ENCODE measurements around the gene SOCS3. TPM values are rescaled to one million over a fixed set of nuclear protein-coding genes. Genes with fewer than 3 reads are reported as not detected.
A peak's percentile ranks its signal among the peaks of the same experiment; 100 is the strongest.
"Not testable (repeated sequence)": the region's sequence is repeated elsewhere in the genome, so short reads cannot be mapped to it uniquely, and the experiment has no call there.

SOCS3 gene
- total RNA-seq, 1 experiment from 2014 or later = 22.9 TPM

DNA sequence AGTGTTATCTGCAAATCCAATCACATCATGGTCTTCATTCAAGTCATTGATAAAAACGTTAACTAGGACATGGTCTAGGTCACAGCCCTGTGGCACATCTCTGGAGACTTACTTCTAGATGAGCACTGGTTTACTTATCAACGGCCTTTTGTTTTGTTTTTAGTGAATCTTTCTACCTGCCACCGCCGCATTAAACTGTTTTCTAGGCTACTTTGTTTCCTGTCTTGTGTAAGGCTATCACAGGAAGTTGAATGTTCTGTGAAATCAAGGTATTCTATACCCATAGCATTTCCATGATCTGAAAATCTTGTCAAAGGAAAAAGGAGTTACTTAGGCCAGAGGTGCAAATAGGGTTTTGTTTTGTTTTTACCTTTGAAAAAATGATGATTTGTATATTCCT lies 26.9 kb downstream of the SOCS3 start:
- DNase-seq (ENCODE audit: low read depth) = no peak

DNA sequence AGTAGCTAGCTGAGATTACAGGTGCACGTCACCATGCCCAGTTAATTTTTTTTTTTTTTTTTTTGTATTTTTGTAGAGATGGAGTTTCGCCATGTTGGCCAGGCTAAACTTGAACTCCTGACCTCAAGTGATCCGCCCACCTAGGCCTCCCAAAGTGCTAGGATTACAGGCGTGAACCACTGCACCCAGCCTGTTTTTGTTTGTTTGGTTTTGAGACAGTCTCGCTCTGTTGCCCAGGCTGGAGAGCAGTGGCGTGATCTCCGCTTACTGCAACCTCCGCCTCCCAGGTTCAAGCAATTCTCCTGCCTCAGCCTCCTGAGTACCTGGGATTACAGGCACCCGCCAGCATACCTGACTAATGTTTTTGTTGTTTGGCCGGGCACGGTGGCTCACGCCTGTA lies 28.5 kb downstream of the SOCS3 start:
- not testable (repeated sequence) for DNase-seq (ENCODE audit: low read depth)

DNA sequence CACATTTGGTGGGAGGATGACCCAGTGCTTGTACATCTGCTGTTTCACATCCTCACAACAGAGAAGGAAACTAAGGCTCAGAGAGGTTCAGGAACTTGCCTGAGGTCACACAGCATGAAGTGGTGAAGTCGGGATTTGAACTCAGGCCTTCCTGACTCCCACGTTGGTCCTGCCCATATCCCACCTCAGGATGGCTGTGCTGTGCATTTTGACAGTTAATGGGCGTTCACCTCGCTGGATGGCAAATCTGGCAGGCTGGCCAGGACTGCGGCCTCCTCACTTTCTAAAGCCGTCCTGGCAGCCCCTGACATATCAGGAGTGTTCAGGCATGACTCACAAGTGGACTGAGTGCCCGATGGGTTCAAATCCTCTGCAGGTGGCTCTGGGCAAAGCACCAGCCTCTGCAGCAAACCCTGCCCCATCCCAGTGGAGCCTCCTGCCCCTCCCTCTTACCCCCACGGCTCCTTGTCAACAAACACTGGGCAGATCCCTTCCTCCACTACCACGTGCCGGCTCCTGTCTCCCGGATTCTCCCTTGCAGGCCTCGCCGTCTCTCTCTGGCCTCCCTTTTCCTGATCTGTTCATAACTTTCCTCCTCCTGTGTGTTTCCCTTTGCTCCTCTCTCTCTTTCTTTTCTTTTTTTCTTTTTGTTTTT lies 29.2 kb downstream of the SOCS3 start:
- DNase-seq (ENCODE audit: low read depth) = peak; percentile 53

DNA sequence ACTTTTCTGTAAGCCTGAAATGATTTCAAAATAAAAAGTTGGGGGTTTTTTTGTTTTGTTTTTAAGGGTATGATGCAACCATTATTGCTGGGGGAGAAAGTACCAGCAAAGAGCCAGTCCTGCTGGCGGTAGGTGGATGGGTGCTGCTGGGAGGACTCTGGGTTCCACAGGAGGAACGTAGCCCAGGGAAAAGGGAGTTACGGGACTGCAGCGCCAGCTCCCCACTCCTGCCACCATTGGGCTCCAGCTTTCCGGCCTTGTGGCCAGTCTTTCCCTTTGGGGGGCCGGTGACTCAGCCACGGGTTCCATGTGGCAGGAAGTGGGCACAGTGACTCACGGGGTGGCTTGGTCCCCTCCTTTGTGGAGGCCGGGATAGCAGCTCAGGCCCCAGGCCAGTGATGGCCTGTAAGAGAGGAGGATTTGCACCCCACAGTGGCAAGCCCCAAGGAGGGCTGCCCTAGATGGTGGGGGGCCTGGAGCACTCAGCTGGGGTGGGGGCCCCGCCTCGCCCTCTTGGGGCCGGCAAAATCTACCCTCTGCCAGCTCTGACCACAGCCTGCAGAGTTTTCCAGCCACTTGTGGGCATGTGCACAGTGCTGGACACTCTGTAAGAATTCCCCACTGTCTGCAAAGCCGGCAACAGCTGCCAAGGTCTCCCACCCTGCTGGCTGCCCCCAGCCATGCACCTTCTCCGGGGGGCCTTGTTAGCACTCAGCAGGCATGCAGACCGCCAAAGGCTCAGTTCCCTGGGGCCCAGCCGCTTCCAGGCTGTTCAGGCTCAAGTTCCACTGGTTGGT lies 30.4 kb downstream of the SOCS3 start:
- DNase-seq (ENCODE audit: low read depth) = peak; percentile 97

DNA sequence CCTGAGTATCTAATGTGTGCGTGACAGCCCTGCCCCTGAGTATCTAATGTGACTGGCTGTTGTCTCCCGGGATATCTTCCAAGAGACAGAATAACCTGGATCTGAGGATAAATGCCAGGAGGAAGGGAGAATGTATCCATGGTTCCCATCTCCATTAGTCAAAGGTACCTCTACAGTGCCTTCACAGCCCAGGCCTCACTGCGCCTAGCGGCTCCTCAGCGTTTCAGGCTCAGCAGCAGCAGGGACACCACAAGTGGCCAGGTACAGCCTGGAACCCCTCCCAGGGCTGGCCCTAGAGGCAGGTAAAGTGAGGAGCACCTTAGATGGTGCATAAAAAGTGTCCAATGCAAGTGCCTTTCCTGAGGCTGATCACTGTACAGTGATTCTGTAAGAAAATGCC lies 32.0 kb downstream of the SOCS3 start:
- no peak for DNase-seq (ENCODE audit: low read depth)

DNA sequence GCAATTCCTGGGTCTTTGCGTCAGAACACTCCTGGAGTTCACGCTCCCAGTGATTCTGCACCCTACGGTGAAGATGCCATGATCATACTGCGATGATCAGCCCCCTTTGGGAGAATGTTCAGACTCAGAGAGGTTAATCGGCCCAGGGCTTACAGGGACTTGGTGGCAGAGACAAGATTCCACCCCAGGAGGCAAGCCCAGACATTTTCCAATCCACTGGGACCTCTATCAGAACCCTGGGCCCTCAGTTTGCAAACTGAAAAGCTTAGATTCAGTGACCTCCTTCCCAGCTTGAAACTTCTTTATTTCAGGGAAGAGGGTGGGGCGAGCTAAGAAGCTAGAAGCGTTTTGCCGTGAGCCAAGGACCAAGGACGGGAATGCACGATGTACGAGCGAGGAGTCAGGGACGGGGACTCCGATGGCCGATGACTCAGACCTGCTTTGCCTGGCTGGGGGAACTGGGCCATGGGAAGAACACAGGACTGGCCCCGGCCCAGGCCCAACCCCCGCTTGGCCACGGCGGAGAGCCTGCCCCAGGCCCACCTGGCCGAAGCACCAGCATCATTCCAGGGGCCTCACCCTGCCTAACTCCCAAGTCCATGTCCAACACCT lies 34.7 kb downstream of the SOCS3 start:
- no peak for DNase-seq (ENCODE audit: low read depth)

DNA sequence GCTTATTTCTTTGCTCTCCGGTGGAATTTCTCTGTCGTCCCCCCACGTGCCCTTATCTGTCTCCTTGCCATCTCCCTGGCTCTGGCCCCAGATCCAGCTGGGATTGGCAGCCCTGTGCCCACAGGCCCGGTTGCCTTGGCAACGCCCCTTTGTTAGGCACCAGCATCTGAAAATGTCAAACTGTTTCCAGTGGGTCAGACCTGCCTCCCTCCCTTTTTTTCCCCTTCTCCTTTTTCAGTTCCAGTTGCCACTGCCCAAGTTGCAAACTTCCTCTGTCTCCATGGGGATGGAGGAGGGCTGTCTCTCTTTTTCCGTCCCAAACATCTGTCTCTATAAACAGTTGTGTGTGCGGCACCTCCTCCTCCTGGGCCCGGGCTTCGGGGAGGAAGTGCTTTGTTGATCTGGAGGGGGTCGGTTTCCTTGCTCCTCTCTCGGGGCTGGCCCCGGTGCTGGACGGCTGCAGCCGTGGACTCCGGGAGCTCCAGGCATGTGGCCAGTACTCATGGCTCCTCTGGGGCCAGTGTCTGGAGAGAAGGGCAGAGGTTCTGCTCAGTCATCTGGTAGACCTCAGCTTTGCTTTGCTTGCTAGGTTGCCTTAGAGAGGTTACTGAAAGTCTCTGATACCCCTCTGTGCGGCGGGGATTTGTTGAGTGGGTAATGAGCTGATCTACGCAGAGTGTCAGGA lies 35.3 kb downstream of the SOCS3 start:
- peak; percentile 64 for DNase-seq (ENCODE audit: low read depth)

DNA sequence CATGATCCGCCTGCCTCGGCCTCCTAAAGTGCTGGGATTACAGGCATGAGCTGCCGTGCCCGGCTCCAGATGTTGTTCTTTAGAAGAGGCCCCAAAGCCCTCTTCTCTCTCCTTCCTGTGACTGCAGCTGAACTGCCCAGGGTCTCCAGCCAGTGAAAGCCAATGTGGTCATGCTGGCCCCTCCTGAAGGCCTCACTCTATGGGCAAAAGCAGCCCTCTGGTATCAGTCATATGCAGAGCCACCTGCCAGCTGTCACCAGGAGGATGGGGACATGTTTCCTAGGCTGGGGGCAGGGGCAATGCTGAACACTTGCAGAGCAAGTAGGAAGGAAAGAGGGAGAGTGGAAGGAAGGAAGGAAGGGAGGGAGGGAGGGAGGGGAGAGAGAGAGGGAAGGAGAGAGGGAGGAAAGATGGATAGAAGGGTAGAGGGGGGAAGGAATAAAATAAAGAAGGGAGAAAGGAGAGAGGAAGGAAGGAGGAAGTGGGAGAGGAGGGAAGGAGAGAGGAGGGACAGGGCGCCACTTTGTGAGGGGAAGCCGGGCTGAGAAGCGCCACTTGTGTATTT lies 36.0 kb downstream of the SOCS3 start:
- DNase-seq (ENCODE audit: low read depth) = no peak

DNA sequence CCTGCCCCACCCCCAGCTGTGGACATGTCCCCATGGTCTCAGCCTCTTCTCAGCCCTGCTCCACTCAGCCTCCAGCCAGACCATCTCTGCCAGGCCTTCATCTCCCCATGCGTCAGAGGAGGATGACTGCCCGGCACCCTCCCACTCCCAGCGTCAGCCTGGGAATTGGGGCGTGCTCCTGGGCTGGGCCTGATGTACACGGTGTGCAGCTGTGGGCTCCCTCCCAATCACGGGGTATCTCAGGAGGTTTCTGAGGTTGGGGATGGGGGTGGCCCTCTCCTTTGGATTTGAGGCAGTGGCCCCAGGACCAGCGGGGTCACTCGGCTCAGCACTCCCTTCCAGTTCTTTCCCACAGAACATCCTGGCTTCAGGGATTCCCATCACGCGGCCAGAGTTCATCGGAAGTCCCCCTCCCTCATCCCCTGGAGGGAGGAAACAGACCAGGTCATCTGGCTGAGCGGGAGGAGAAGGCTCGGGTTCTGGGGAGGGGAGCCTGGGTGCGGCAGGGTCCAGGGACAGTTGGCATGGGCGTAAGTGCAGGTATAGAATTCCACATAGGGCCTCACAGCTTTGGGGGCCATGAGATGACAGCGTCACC lies 36.9 kb downstream of the SOCS3 start:
- DNase-seq (ENCODE audit: low read depth) = no peak

DNA sequence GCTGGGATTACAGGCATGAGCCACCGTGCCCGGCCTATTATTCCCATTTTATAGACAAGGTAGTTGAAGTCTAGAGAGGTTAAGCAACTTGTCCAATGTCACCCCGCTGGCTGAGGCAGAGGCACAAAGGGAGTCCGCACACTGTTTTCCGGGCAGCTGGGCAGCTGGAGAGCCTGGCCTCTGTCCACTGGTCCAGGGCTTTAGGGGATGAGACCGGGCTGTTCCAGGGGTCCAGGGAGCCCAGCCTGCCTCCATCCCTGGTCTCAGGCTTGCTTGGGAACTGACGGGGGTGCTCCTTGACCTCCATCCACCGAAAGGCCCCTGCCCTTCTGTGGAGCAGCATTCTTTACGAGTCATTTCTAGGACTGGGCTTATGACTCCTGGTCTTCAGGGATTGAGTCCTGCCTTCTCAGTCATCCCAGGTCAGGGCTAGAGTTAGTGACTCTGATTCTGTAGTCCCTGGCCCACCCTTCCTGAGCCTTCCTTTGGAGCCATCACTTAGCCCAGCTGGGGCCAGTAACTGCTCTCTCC lies 37.5 kb downstream of the SOCS3 start:
- peak; percentile 28 for DNase-seq (ENCODE audit: low read depth)

DNA sequence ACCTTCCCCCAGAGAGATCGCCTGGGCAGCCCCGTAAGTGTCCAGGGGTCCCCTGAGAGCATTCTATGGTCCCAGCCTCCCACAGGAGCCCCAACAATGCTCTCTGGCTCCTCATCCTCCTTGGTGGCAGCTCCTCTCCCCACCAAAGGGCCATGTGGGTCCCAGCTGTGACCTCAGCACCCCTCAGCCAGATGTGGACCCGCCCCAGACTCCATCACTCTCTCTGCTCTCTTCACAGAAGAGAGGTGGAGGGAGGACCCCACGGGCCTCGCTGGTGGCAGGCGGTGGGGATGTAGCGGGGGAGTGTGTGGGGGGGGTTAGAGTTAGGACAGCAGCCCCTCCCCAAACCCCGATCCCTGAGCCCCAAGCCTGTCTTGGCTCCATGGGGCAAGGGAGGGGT lies 41.0 kb downstream of the SOCS3 start:
- DNase-seq (ENCODE audit: low read depth) = no peak

DNA sequence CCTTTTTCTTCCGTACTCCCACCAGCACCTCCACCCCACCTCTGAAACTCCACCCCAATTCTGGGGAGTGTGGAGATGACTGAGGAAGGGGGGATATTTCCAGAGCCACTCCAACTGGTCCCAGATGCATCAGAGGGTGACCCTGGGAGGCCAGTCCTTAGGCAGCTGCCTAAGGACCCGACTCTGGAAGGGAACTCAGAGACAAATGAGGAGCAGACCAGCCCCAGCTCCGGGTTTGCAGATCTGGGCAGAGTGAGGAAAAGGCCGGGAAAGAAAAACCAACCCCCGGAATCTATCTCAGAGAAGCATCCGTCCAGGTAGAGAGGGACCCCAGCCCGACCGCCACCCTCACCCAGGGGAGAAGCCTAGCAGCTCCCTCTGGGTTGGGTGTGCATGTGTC lies 41.5 kb downstream of the SOCS3 start:
- DNase-seq (ENCODE audit: low read depth) = no peak

DNA sequence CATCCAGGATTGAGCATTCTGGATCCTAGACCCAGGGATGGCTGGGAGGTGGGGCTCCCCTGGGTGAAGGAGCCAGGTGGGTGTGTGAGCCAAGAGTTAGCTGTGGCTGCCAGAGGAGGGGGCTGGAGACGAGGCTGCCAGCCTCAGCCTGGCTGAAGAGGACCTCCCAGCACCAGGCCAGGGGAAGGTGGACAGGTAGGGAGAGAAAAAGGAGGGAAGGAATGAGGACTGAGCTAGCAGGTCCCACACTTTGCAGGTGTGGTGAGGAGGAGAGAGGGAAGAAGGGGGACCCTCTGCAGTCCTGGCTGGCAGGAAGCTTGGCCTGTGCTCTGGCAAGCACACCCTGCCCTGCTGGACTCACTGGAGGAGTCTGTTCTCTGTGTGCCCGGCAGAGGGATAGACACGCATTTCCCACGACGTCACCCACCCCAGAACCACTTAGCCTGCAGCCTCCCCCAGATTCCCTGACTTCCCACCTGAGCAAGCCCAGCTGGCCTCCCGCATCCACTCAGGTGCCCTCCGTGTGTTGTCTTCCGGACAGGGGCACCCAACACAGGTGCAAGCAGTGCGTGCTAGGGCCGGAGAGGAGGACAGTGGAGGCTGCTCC lies 42.0 kb downstream of the SOCS3 start:
- DNase-seq (ENCODE audit: low read depth) = no peak

DNA sequence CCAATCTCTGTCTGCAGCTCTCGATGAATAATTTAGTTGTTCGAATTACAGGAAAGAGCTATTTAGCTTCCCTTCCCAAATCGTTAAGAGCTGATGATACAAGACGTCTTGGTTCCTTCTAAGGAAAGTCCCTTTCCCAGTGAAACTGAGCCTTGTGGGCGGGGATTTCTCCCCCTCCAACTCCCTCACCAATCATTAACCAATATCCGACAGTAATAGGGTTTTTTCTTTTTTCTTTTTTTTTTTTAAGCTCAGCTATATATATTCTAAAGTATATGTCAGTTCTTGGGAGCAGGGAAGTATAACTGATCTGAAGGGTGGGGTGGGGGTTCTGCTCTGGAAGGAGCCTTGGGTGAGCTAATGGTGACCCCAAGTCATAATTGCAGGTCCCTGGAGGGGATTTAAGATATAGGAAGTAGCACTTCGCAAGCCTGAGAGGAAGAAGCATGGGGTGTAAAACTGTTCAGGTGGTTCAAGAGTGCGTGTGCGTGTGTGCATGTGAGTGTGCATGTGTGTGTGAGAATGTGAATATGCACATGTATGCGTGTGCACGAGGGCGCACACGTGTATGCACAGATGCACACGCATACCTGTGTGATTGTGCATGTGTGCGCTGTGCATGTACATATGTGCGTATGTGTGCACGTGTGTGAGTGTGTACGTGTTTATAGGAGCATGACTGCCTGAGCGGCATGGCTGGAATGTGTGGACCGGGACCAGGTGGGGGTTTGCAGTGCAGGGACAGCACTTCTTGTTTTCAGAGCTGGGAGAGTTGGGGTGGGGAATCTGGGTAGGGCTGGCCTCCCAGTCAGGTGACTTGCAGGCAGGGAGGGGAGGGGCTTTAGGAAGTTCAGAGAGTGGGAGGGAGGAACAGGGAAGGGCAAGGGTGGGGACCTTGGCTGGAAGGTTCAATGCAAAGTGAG lies 42.7 kb downstream of the SOCS3 start:
- DNase-seq (ENCODE audit: low read depth) = no peak

DNA sequence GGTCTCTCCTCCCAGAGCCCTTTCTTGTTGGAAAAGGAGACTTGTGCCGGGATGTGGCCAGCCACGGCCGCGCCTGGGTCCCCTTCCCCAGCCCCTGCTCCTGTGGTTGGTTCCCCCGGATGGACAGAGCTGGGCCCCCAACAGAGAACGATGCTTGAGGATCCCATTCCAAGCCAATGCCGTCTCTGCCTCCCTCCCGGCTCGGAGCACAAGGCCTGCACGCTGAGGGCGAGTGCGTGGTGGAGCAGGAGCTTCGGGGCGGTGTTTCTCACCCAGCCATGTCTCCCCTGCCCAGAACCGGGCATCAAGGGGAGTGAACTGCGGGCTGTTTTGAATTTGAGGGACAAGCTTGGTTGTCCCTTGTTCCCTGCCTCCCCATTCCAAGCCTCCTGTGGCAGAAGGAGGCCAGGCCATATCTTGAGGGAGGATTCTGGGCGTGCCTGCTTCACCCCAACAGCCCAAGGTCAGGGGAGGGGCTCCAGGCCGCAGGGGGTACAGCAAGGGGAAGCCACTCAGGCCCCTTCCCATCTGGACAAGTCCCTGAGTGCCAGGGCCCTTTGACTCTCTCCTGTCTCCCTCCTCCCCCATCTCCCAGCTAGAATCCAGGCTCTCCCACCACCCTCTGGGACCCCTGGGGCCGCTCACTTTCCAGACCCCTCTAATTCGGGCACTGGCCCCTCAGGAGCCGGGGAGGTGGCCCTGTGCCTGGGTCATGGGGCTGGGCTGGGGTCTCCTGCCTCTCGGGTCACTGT lies 43.6 kb downstream of the SOCS3 start:
- DNase-seq (ENCODE audit: low read depth) = no peak

DNA sequence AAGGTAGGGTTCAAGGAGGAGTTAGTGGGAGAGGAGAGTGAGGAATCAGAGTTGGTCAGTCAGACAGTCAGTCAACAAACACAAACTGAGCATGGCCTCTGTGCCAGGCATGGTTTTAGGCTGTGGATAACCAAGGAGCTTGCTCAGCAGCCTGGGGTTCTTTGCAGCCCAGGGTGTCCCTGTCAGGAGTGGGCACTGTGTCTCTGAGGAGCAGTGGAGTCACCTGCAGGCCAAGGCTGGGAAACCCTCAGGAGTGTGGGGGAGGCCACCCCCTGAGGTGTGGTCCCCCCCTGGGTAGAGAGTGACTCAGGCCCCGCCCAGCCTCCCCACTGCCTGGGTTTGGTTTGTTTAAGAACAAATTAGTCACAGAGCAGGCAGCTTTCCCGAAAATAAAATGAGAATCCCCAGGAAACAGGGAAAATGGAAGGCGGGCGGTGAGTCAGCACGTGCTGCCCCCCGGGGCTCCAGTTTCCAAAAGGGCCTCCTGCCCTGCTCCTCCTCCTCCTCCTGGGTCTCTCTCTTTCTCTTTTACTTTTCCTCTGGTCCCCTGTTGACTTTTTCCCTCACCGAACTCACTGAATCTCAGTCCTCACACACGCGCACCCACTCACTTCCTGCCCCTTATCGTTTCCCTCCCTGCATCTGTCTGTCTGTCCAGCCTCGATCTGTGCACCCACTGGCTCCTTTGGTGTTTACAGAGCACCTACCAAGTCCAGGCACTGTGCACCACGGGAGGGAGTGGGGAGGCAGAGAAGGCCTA lies 44.3 kb downstream of the SOCS3 start:
- peak; percentile 98 for DNase-seq (ENCODE audit: low read depth)

DNA sequence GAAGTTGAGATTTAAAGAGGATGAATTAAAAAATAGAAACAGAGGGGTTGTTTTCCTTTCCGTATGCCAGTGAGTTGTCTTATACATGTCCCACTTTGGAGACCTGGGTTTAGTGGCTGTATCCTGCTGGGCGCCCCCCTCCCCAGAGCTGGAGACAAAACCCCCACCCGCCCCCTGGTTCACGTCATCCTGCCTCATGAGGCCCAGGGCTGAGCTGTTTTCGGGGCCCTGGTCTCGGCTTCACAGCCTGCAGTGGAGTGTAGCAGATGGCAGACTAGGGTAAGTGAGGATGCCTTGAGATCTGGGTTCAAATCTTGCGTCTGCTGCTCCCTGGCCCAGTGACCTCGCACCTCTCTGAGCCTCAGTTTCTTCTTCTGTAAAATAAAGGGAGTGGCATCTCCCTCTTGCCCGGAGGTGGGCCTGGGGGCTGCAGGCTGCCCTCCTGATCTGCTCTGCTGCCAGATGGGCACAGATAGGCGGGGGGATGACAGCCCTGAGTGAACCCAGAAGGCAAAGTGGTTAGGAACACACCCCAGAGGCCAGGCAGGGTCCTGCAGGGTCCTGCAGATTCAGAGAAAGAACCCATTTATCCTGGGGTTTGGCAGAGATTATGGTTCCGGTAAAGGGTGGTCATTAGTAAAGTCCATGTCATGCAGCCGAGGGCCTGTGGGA lies 45.1 kb downstream of the SOCS3 start:
- DNase-seq (ENCODE audit: low read depth) = no peak

Data from HT1080 (cell line).